WTC11 (cell line): ENCODE measurements around the gene LDLRAD1.

Experiments used
- CBFB ChIP-seq: sonication (generic); formaldehyde crosslinking; IDR thresholded peaks from 2 replicates; pipeline ENCODE4 v1.8.1; 2022; ENCODE audit warnings: mild to moderate bottlenecking, low read depth, missing genetic modification reagents
- TF ChIP-seq, protein P1 (sequence below): sonication (generic); formaldehyde crosslinking; IDR thresholded peaks from 2 replicates; pipeline ENCODE4 v1.8.1; 2023; ENCODE audit warnings: mild to moderate bottlenecking, missing genetic modification reagents, moderate library complexity

- no peak for TF ChIP-seq CBFB (CRISPR knock-in tag)
- TF ChIP-seq, protein P1, sequence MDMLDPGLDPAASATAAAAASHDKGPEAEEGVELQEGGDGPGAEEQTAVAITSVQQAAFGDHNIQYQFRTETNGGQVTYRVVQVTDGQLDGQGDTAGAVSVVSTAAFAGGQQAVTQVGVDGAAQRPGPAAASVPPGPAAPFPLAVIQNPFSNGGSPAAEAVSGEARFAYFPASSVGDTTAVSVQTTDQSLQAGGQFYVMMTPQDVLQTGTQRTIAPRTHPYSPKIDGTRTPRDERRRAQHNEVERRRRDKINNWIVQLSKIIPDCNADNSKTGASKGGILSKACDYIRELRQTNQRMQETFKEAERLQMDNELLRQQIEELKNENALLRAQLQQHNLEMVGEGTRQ (CRISPR knock-in tag), result no peak
Observed at GRCh38 chr1:53971718-53972117, 46.3 kb downstream of the LDLRAD1 start.
